ENCODE measurements around the gene POLR1G.
A peak's percentile ranks its signal among the peaks of the same experiment; 100 is the strongest.
"Not testable (repeated sequence)": the region's sequence is repeated elsewhere in the genome, so short reads cannot be mapped to it uniquely, and the experiment has no call there.

POLR1G gene

GRCh38 chr19:45423033-45423588 is 16.7 kb downstream of the POLR1G start:
- DNase-seq: no peak

GRCh38 chr19:45423589-45424190 is 17.2 kb downstream of the POLR1G start, which contains the start of gene ERCC1:
Gene ERCC1 (minus strand): TSS chr19:45423917. CDS start chr19:45423374, 543 bp downstream.
- peak; percentile 92 for DNase-seq

- peak; percentile 53 for DNase-seq
These were observed 18.0 kb downstream of the POLR1G start for GRCh38 chr19:45424191-45425058.

GRCh38 chr19:45428384-45429231 is 22.2 kb downstream of the POLR1G start:
- DNase-seq: peak; percentile 1

- not testable (repeated sequence) for DNase-seq
These were observed 23.5 kb downstream of the POLR1G start for GRCh38 chr19:45429896-45430295.

- DNase-seq: not testable (repeated sequence)
These were observed 24.6 kb downstream of the POLR1G start for GRCh38 chr19:45431008-45431407.

GRCh38 chr19:45432543-45432942 is 26.1 kb downstream of the POLR1G start:
- not testable (repeated sequence) for DNase-seq

GRCh38 chr19:45437328-45437727 is 30.9 kb downstream of the POLR1G start:
- no peak for DNase-seq

- DNase-seq: no peak
These were observed 32.7 kb downstream of the POLR1G start for GRCh38 chr19:45439190-45439568.

GRCh38 chr19:45439569-45440258 is 33.3 kb downstream of the POLR1G start:
- peak; percentile 12 for DNase-seq

- no peak for DNase-seq
These were observed 33.8 kb downstream of the POLR1G start for GRCh38 chr19:45440259-45440638.

- no peak for DNase-seq
These were observed 34.6 kb downstream of the POLR1G start for GRCh38 chr19:45440873-45441654.

- no peak for DNase-seq
These were observed 35.9 kb downstream of the POLR1G start for GRCh38 chr19:45442408-45442777.

- DNase-seq: no peak
These were observed 36.5 kb downstream of the POLR1G start for GRCh38 chr19:45442778-45443461.

- no peak for DNase-seq
These were observed 37.2 kb downstream of the POLR1G start for GRCh38 chr19:45443462-45444317.

- DNase-seq: peak; percentile 44
These were observed 38.0 kb downstream of the POLR1G start for GRCh38 chr19:45444318-45445041.

GRCh38 chr19:45445139-45445538 is 38.7 kb downstream of the POLR1G start:
- DNase-seq: no peak

- DNase-seq: peak; percentile 2
These were observed 39.9 kb downstream of the POLR1G start for GRCh38 chr19:45446295-45446694.

GRCh38 chr19:45446944-45447343 is 40.5 kb downstream of the POLR1G start:
- DNase-seq: no peak
